Activated CD4-positive, alpha-beta memory T cell treated with anti-CD3 and anti-CD28 coated beads, Interleukin-2, amount 10 ng/mL, durations not matched to agents 7 days and 5 days (primary cell): ENCODE measurements around the gene RAB8B. TPM values are rescaled to one million over a fixed set of nuclear protein-coding genes. Genes with fewer than 3 reads are reported as not detected.
"Not testable (repeated sequence)": the region's sequence is repeated elsewhere in the genome, so short reads cannot be mapped to it uniquely, and the experiment has no call there.

ENCODE experiments used
- CTCF ChIA-PET: fragments of 350-600 bp; sonication (Branson Sonifier 250); formaldehyde crosslinking; loops from one replicate; lab custom pipeline; 2021; ENCODE audit warnings: antibody characterized with exemption, inconsistent platforms; lab: Charles Lee
- POLR2A ChIA-PET: fragments of 350-600 bp; sonication (Branson Sonifier 250); formaldehyde crosslinking; loops from one replicate; lab custom pipeline; 2021; ENCODE audit warnings: antibody characterized with exemption; lab: Charles Lee
- DNase-seq: peaks from one replicate; pipeline ENCODE4 v3.0.0-alpha.2; 2020
- H3K27ac Mint-ChIP-seq: one replicate; pipeline ENCODE4 v1.8.0; 2021; ENCODE audit warnings: mild to moderate bottlenecking, mixed read lengths
- H3K27me3 Mint-ChIP-seq: one replicate; pipeline ENCODE4 v1.8.0; 2021; ENCODE audit warnings: mixed read lengths
- H3K36me3 Mint-ChIP-seq: one replicate; pipeline ENCODE4 v1.8.0; 2021; ENCODE audit warnings: low read depth, mixed read lengths
- H3K4me1 Mint-ChIP-seq: one replicate; pipeline ENCODE4 v1.8.0; 2021; ENCODE audit warnings: mixed read lengths
- H3K4me3 Mint-ChIP-seq: one replicate; pipeline ENCODE4 v1.8.0; 2021; ENCODE audit warnings: mild to moderate bottlenecking, mixed read lengths
- H3K9me3 Mint-ChIP-seq: one replicate; pipeline ENCODE4 v1.8.0; 2021; ENCODE audit warnings: mixed read lengths
- total RNA-seq, 2 experiments: library from RNA; stranded (reverse); gene quantifications; one replicate each; pipeline ENCODE4 v1.2.3, GENCODE V29; 2021

Gene RAB8B
- total RNA-seq, 2 experiments from 2014 or later = 133 to 139 TPM

GRCh38 chr15:63233667-63234423 lies 44.4 kb downstream of the RAB8B start:
- ChIA-PET POLR2A (interaction anchor here (2.4 to 9.3 kb wide), 3 partner anchors 10 to 46 kb away, joined by 14 to 122 read pairs (median 23); partner anchors contain the start of gene RAB8B), CTCF (interaction anchor here (1.1 kb wide), 1 partner anchor 40 kb away, joined by 4 read pairs; no protein-coding TSS in a partner anchor)
- DNase-seq = no peak
- no peak overlapping the region for H3K4me3 Mint-ChIP-seq
- no peaks in the 10 kb centered on the region for H3K27me3 Mint-ChIP-seq
- peaks cover 25% of the 10 kb centered on the region for H3K36me3 Mint-ChIP-seq
- H3K9me3 Mint-ChIP-seq = no peaks in the 10 kb centered on the region
- H3K4me1 Mint-ChIP-seq = peaks cover 59% of the 10 kb centered on the region
- H3K27ac Mint-ChIP-seq = no peak overlapping the region

GRCh38 chr15:63234451-63234870 lies 45.1 kb downstream of the RAB8B start:
- no peak overlapping the region for H3K4me3 Mint-ChIP-seq
- POLR2A ChIA-PET = interaction anchor here (4.9 to 9.3 kb wide), 2 partner anchors 9 to 40 kb away, joined by 23 to 122 read pairs; no protein-coding TSS in a partner anchor
- no peaks in the 10 kb centered on the region for H3K9me3 Mint-ChIP-seq
- no peak overlapping the region for H3K27ac Mint-ChIP-seq
- H3K4me1 Mint-ChIP-seq = peaks cover 62% of the 10 kb centered on the region
- CTCF ChIA-PET = no interaction called here
- no peak for DNase-seq
- H3K27me3 Mint-ChIP-seq = no peaks in the 10 kb centered on the region
- H3K36me3 Mint-ChIP-seq = peaks cover 25% of the 10 kb centered on the region

GRCh38 chr15:63236272-63236671 lies 46.9 kb downstream of the RAB8B start:
- Mint-ChIP-seq H3K4me1 (peaks cover 62% of the 10 kb centered on the region), H3K4me3 (no peak overlapping the region), H3K9me3 (no peaks in the 10 kb centered on the region), H3K27me3 (no peaks in the 10 kb centered on the region), H3K27ac (no peak overlapping the region), H3K36me3 (peaks cover 30% of the 10 kb centered on the region)
- CTCF ChIA-PET = no interaction called here
- no peak for DNase-seq
- POLR2A ChIA-PET = no interaction called here

GRCh38 chr15:63237086-63237485 lies 47.7 kb downstream of the RAB8B start:
- ChIA-PET POLR2A (interaction anchor here (1.9 kb wide), 1 partner anchor 45 kb away, joined by 10 read pairs; no protein-coding TSS in a partner anchor), CTCF (interaction anchor here (0.6 kb wide), 1 partner anchor 338 kb away, joined by 3 read pairs; no protein-coding TSS in a partner anchor)
- not testable (repeated sequence) for H3K27me3 Mint-ChIP-seq, H3K27ac Mint-ChIP-seq, H3K9me3 Mint-ChIP-seq, H3K4me3 Mint-ChIP-seq, DNase-seq
- Mint-ChIP-seq H3K36me3 (peaks cover 30% of the 10 kb centered on the region), H3K4me1 (peaks cover 55% of the 10 kb centered on the region)

DNA sequence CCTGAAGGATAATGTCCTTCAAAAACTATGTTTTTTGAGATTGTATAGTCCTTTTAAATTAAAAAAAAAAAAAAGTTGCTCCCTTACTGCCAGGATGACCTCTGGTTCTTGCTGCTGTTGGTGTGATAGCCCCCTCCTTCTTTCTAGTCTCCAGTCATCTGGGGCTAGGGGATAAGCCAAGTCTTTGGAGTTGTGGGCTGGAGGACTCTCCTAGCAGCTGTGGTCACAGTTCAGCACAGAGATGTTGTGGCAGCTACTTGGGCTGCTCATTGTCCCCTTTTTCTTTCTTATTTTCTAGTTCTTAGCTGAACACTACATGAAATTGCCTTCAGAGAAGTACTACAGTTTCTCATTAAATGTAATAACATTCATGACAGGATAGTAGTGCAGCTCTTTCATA lies 48.8 kb downstream of the RAB8B start:
- no peak for DNase-seq
- Mint-ChIP-seq H3K36me3 (peaks cover 33% of the 10 kb centered on the region), H3K9me3 (no peaks in the 10 kb centered on the region), H3K4me1 (peaks cover 48% of the 10 kb centered on the region), H3K27me3 (no peaks in the 10 kb centered on the region), H3K27ac (no peak overlapping the region), H3K4me3 (no peak overlapping the region)
- ChIA-PET CTCF (interaction anchor here (1.5 kb wide), 1 partner anchor 81 kb away, joined by 3 read pairs; the partner anchor contains the start of gene RPS27L), POLR2A (interaction anchor here (0.9 to 1.9 kb wide), 5 partner anchors 18 to 83 kb away, joined by 3 to 10 read pairs (median 4); no protein-coding TSS in a partner anchor)

- peak; percentile 39 for DNase-seq
- H3K27ac Mint-ChIP-seq = no peak overlapping the region
- POLR2A ChIA-PET = interaction anchor here (0.7 to 1.8 kb wide), 8 partner anchors 17 to 84 kb away, joined by 3 to 9 read pairs (median 3); partner anchors contain the start of gene RPS27L
Observed at GRCh38 chr15:63238796-63239195, 49.4 kb downstream of the RAB8B start.

GRCh38 chr15:63240109-63240508 lies 50.7 kb downstream of the RAB8B start:
- CTCF ChIA-PET = interaction anchor here (0.6 kb wide), 1 partner anchor 559 kb away, joined by 3 read pairs; no protein-coding TSS in a partner anchor
- Mint-ChIP-seq H3K9me3 (peaks cover 2% of the 10 kb centered on the region), H3K36me3 (peaks cover 41% of the 10 kb centered on the region), H3K27me3 (no peaks in the 10 kb centered on the region), H3K27ac (no peak overlapping the region), H3K4me3 (no peak overlapping the region), H3K4me1 (peaks cover 47% of the 10 kb centered on the region)
- POLR2A ChIA-PET = interaction anchor here (1.8 kb wide), 1 partner anchor 48 kb away, joined by 9 read pairs; no protein-coding TSS in a partner anchor
- DNase-seq = no peak

More at GRCh38 chr15:63238796-63239195, 49.4 kb downstream of the RAB8B start:
- CTCF ChIA-PET = interaction anchor here (0.7 to 1.5 kb wide), 5 partner anchors 21 to 82 kb away, joined by 3 read pairs; partner anchors contain the start of gene RPS27L
- Mint-ChIP-seq H3K4me3 (no peak overlapping the region), H3K27me3 (no peaks in the 10 kb centered on the region), H3K9me3 (peaks cover 2% of the 10 kb centered on the region), H3K36me3 (peaks cover 39% of the 10 kb centered on the region), H3K4me1 (peaks cover 46% of the 10 kb centered on the region)

DNA sequence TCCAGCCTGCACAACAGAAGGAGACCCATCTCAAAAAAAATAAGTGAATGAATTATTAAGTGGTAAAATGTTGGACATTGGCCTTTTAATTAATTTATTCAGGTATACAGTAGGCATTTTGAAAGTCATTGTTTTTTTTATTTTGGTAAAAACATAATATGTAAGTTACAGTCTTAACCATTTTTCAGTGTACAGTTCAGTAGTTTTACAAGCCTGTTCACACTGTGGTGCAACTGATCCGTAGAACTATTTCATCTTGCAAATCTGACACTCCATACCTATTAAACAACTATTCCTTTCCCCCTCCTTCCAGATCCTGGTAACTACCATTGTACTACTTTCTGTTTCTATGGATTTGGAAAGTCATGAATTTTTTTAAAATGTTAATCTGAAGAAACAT lies 51.9 kb downstream of the RAB8B start:
- peaks cover 2% of the 10 kb centered on the region for H3K9me3 Mint-ChIP-seq
- H3K27ac Mint-ChIP-seq = no peak overlapping the region
- H3K27me3 Mint-ChIP-seq = no peaks in the 10 kb centered on the region
- POLR2A ChIA-PET = no interaction called here
- H3K4me1 Mint-ChIP-seq = peaks cover 51% of the 10 kb centered on the region
- no peak for DNase-seq
- peaks cover 46% of the 10 kb centered on the region for H3K36me3 Mint-ChIP-seq
- H3K4me3 Mint-ChIP-seq = no peak overlapping the region
- CTCF ChIA-PET = no interaction called here

- POLR2A ChIA-PET = interaction anchor here (3.1 to 5.5 kb wide), 2 partner anchors 10 to 51 kb away, joined by 23 to 29 read pairs; no protein-coding TSS in a partner anchor
- Mint-ChIP-seq H3K36me3 (peaks cover 52% of the 10 kb centered on the region), H3K27ac (no peak overlapping the region), H3K4me1 (peaks cover 41% of the 10 kb centered on the region), H3K9me3 (peaks cover 2% of the 10 kb centered on the region), H3K4me3 (no peak overlapping the region), H3K27me3 (no peaks in the 10 kb centered on the region)
- CTCF ChIA-PET = interaction anchor here (0.6 kb wide), 1 partner anchor 12 kb away, joined by 3 read pairs; no protein-coding TSS in a partner anchor
- no peak for DNase-seq
Observed at GRCh38 chr15:63243101-63243500, 53.7 kb downstream of the RAB8B start.

GRCh38 chr15:63243776-63244175 lies 54.4 kb downstream of the RAB8B start:
- POLR2A ChIA-PET = interaction anchor here (2.4 to 5.5 kb wide), 3 partner anchors 11 to 87 kb away, joined by 10 to 29 read pairs (median 23); partner anchors contain the start of gene RPS27L
- Mint-ChIP-seq H3K4me1 (peaks cover 36% of the 10 kb centered on the region), H3K36me3 (peaks cover 56% of the 10 kb centered on the region)

DNA sequence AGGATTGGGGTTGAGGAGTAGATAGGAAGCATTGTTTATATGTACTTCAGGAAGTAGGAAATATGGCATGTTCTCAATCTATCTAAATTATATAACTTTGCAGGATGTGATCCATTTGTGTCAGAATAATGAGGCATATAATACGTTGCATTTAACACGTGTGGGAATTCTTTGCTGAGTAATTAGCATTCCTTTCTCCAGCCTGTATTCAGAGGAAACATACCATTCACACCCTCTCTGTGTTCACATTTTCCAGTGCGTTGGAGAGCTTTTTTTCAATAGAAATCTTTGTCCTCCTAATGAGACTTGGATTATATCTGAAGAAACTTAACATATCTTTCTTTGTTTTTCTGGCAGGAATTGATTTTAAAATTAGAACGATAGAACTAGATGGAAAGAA lies 55.0 kb downstream of the RAB8B start:
- Mint-ChIP-seq H3K27me3 (no peaks in the 10 kb centered on the region), H3K27ac (peak overlapping the region; percentile 49), H3K9me3 (peaks cover 2% of the 10 kb centered on the region), H3K4me3 (no peak overlapping the region), H3K4me1 (peaks cover 32% of the 10 kb centered on the region), H3K36me3 (peaks cover 61% of the 10 kb centered on the region)
- ChIA-PET CTCF (interaction anchor here (0.8 kb wide), 1 partner anchor 12 kb away, joined by 5 read pairs; no protein-coding TSS in a partner anchor), POLR2A (interaction anchor here (1.2 to 5.5 kb wide), 5 partner anchors 12 to 87 kb away, joined by 3 to 29 read pairs (median 10); partner anchors contain the start of gene RPS27L)
- no peak for DNase-seq

More at GRCh38 chr15:63243776-63244175, 54.4 kb downstream of the RAB8B start:
- Mint-ChIP-seq H3K27ac (no peak overlapping the region), H3K4me3 (no peak overlapping the region), H3K9me3 (peaks cover 2% of the 10 kb centered on the region), H3K27me3 (no peaks in the 10 kb centered on the region)
- DNase-seq = no peak
- CTCF ChIA-PET = interaction anchor here (0.6 kb wide), 1 partner anchor 12 kb away, joined by 3 read pairs; no protein-coding TSS in a partner anchor

GRCh38 chr15:63244976-63245645 lies 55.7 kb downstream of the RAB8B start:
- Mint-ChIP-seq H3K4me3 (no peak overlapping the region), H3K4me1 (peaks cover 27% of the 10 kb centered on the region)
- CTCF ChIA-PET = interaction anchor here (0.8 kb wide), 1 partner anchor 13 kb away, joined by 5 read pairs; no protein-coding TSS in a partner anchor

More at GRCh38 chr15:63244976-63245645, 55.7 kb downstream of the RAB8B start:
- Mint-ChIP-seq H3K36me3 (peaks cover 60% of the 10 kb centered on the region), H3K27me3 (no peaks in the 10 kb centered on the region), H3K27ac (peak overlapping the region; percentile 49), H3K9me3 (peaks cover 2% of the 10 kb centered on the region)
- DNase-seq = no peak
- POLR2A ChIA-PET = interaction anchor here (1.2 to 5.5 kb wide), 5 partner anchors 12 to 88 kb away, joined by 3 to 29 read pairs (median 10); partner anchors contain the start of gene RPS27L
